GM11168 (cell line): ENCODE results near the gene B4GALT5.

Source experiments
- in situ Hi-C: fragments of 300-500 bp; cut with MboI; formaldehyde crosslinking; loops from one replicate; pipeline ENCODE4 v1.12.0; 2022; ENCODE audit warnings: low sequenced_read_pairs; ENCODE audit not compliant: unreplicated experiment

Gene B4GALT5

GRCh38 chr20:49664612-49665313, 48.9 kb downstream of the B4GALT5 start:
- in situ Hi-C loops: no loop called here

- in situ Hi-C loops: no loop called here
Measured at GRCh38 chr20:49663112-49663511, 50.6 kb downstream of the B4GALT5 start.

DNA sequence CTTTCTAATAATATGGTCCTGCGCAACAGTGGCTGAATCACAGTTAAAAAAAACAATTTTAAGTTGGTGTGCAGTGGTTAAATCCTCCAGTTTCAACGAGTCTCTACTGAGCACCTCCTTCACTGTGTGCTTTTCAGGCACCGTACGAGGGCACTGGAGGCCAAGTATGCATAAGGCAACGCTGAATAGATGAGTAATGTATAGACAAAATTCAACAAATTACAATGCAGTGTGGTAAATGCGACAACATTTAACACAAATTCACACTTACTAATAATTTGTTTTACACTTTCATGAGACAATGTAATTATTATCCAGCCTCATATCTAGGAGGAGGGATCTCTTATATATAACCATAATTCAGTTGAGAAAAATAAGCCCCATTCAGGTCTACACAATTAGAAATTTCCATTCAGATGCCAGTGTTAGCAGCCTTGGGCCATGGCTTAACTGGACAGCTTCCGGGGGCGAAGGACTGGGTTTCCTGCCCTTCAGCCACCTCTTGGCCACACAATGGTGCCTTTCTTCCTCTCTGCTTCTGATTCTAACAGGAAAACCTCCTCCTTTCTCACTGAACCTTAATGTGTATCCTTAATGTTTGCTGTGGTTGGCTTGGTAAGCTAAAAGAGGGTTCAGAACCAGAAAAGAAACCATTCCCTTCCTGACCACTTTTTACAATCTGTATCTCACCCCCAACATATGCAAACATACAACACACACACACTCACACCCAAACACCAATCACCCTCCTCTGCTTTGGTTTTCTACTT, 51.9 kb downstream of the B4GALT5 start:
- in situ Hi-C loops: no loop called here

DNA sequence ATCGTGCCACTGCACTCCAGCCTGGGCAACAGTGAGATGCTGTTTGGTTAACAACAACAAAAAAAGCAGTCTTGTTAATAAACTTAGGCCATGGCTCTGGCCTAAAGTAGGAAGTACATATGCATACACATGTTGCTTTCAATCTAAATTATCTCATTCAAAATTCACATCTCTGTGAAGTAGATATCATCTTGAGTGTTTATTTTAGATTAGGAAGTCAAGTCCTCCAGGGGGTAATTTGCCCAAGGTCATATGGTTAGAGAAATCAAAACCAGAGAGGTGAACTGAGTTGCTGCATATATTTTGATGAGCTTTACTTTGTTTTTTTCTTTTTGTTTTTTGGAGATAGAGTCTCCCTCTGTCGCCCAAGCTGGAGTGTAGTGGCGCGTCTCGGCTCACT, 52.8 kb downstream of the B4GALT5 start:
- in situ Hi-C loops: no loop called here

DNA sequence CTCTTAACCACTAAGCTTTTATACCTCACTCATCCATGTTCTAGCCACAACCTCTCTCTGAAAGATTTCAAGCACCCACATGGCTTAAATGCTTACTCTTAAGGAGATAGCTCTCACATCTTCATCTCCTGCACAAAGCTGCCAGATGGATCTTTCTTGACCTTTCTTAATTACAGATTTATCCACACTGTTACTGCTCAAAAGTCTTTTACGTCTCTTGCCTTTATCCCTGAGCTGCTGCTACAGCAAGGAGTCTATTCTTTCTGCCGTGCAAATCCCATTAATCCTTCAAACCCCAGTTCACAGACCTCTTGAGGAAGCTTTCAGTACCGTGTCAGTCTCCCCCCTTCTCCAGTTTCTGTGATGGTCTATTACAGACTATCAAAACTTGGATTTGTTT, 54.6 kb downstream of the B4GALT5 start:
- in situ Hi-C loops: no loop called here

- in situ Hi-C loops: no loop called here
Measured at GRCh38 chr20:49658508-49658907, 55.2 kb downstream of the B4GALT5 start.

DNA sequence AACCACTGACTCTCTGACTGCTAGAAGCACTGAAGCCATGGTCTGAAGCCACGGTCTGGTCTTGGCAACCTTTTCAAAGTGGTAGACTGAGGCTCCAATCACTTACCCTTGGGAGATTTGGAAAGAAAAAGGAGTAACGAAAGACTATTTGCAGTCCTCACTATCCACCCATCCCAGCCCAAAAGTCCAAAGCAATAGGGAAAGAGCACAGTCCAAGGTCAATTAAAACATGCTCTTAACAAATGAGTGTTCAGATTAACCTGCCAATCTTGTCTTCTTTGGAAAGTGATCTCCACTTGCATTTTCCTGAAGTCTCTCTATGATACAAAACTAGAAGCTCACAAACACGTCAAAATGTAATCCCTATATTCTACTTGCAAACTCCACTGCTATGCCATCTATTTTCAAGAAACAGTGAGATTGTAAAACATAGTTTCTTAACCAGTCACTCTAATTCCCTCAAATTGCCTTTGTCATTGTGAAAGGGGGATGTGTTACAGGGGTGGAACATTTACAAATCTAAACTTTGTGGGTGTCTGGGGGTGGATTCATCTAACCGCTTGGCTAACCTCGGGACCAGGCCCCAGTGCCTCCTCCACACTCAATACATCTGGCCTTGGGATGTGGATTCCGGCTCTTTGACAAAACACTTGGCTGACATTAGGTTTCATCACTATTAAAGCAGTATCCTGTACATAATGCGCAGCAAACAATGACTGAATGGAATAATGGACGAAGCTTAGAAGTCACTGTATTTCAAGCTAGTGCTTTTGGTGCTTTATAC, 56.4 kb downstream of the B4GALT5 start:
- in situ Hi-C loops: no loop called here

- in situ Hi-C loops: no loop called here
Measured at GRCh38 chr20:49656304-49656703, 57.4 kb downstream of the B4GALT5 start.

DNA sequence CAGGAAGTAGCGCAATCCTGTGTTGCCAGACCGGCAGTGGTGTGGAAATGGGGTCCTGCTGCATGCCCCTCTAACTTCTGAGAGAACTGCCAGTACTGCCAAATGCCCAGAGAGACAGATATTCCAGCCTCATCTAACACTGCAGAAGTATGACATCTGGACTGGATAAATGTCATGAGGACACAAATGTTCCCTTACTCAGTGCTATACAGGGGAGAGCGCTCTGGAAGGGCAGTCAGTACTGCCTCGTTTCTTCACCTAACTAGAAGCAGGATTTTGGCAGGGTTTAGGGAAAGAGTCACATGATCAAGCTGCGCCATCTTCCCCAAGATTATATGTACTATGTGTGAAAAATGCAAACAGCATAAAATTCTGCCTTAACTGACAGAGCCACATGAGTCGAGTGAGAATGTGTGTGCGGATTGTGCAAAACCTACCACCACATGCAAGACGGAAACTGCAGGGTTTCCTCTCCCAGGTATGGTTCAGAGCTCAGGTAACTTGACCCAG, 59.7 kb downstream of the B4GALT5 start:
- in situ Hi-C loops: no loop called here

DNA sequence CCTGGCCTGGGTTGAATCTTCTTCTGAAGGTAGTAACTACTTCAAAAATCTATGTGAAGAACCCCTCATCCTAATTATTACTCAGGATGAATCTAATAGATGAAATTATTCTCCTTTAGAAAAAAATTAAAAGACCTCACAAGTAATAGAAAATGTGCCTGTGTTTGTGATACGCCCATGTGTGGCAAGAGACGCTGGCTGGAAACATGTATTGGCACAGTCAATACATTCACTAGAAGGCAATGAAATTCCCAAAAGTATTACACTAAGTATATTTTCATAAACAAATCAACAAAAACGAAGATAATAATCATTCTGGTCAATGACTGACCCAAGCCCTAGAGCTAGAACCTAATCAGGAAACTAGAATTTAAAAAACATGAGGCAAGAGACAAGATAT, 64.0 kb downstream of the B4GALT5 start:
- in situ Hi-C loops: no loop called here

DNA sequence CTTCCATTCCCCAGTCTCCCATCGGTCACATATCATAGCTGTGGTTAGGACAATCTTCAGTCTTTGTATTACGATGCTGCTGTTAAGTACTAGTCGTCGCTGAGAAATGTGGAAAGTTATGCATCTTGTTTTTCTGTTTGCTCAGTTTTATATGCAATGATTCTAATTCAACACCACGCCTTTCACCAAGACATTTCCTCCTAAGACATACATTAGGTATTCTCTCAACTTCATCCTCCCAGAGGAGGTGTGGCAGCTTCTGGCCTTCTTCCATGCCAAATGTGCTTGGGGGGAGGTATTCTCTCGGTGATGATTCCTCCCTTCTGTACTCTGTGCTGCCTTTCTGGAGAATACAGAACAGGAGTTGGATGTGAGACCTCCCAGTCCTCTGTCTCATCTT, 66.1 kb downstream of the B4GALT5 start:
- in situ Hi-C loops: no loop called here

GRCh38 chr20:49646528-49646927, 67.2 kb downstream of the B4GALT5 start:
- in situ Hi-C loops: no loop called here

- in situ Hi-C loops: no loop called here
Measured at GRCh38 chr20:49646126-49646525, 67.6 kb downstream of the B4GALT5 start.

DNA sequence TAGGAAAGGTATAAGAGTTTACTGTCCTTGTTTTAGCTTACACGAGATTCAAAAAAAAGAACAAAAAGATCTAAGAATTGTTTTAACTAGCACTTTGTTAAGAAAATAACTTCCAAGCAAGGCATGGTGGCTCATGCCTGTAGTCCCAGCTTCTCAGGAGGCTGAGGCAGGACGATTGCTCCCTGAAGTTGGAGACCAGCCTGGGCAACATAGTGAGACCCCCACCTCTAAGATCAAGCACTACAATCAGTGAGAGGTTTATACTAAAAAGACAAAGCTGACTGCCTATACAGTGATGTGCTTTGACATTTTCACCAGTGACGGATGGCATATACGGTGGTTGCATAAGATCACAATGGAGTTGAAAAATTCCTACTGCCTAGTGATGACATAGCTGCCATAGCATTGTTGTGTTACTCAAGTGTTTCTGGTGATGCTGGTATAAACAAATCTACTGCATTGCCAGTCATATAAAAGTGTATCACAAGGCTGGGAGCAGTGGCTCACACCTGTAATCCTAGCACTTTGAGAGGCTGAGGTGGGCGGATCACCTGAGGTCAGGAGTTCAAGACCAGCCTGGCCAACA, 68.6 kb downstream of the B4GALT5 start:
- in situ Hi-C loops: no loop called here

GRCh38 chr20:49642816-49643215, 70.9 kb downstream of the B4GALT5 start:
- in situ Hi-C loops: no loop called here

DNA sequence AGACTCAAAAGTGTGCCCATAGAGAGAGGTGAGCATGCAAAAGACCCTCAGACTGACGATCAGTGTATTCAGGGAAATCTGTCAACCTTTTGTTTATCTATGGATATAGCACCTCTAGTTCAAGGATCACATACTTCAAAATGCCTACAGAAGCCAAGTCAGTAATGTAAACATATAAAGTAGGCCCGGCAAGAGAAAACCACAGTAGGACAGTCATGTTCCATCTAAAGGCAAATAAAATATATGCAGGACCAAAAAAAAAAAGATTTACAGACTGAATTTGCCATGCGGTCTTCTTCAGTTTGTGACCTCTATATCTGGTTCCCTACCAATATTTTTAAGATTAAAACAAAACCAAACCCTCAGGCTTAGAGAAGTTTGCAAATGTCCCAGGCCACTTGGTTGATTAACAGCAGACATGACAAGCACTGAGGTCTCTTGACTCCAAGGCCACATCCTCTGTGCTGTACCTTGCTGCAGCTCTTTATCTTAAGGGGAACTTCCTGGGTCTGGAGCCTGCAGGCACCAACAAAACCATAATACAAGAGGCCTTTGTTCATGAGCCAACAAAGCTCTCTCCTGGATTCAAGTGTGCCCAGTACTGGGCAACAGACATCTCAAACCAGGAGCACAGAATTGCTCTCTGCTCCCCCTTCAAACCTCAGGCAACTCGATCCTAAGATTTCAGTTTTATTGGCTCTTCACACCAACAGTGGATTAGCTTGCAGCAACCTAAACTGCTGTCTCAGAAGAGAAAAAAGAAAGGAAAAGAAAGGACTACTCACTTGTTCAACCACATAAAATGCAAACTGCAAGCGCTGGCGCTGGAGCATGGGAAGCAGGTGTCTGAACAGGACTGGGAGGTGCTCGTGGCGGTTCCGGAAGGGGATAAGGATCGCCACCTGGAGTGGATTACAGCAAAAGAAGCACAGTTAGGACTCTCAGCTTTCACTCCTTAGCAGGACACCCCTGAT, 71.7 kb downstream of the B4GALT5 start:
- in situ Hi-C loops: no loop called here

DNA sequence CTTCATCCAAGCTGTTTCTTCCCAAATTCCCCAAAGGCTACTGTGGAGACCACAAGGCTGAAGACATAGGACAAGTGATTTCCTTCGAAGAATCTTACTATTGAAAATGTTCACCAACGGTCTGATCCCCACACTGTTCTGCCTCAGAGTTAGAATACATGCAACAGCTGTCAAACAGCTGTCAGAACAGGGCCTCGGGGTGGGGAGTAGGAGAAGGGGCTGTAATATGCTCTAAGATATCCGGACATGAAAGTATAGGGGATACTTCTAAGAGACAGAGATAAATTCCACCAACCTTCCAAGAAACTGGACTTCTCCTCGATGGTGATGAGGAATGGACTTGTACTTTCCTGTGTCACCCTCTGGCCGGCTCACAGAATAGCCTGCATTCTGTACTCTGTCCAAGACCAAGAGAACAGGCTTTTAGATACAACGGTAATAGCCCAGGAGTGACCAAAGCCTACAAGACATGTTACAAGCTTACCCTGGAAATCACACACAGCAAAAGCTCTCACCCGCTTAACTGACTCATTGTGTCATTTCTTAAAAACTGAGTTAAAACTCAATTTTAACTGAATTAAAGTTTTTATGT, 76.5 kb downstream of the B4GALT5 start:
- in situ Hi-C loops: no loop called here

DNA sequence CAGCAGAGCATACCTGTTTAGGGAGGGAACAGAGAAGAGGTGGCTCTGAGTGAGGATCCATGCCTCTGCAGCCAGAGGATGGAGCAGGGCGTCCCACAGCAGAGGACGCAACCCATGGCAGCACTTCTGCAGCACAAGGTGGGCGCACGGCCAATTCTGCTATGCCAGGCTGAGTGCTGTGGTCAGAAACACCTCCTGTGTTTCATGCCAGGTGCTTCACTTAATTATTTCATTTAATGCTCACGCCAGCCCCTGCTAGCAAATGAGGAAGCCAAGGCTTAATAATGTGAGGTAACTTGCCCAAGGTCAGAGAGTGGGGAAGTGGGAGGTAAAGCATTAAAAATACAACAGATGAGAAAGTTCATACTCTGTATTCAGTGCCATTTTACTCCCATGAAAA, 77.2 kb downstream of the B4GALT5 start:
- in situ Hi-C loops: no loop called here

DNA sequence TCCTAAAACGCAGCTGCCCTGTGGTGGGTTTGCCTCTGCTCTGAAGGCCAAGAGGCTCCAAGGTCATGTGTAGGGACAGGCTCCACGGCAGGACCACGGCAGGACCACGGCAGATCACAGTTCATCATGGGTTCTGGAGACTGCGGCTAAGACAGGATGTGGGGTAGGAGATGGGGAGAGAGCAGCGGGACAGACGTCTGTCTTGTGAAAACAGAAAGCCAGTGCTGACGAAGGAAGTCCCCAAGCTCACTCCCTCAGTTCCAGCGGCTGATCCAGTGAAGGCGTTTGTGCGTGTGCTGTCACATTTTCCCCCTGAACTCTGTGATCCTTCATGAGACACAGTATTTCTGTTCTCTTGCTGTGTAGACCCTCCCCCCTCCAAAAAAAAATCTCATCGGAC, 77.8 kb downstream of the B4GALT5 start:
- in situ Hi-C loops: no loop called here
